Left ventricle myocardium inferior (tissue), 1 donor: ENCODE measurements around the gene ZNF304. TPM values are rescaled to one million over a fixed set of nuclear protein-coding genes. Genes with fewer than 3 reads are reported as not detected.

Source experiments
- total RNA-seq: library from RNA; stranded (reverse); fragmentation: NEBNext Ultra II Directional; extraction: Animal tissue kit (Norgen Biotek cat#: 25700); gene quantifications from one replicate; pipeline ENCODE4 v1.2.1, GENCODE V29; 2021
- donor health status: DM: no; HTN: yes; CAD: no; lungs with severe emphysema.

ZNF304 gene
- total RNA-seq, 1 donor from 2014 or later: 8.0 TPM

Other genes with a start within 250 kb of the ZNF304 start
- not detected for gene USP29, start 231.3 kb upstream of the ZNF304 start, total RNA-seq
- gene ZIM3, start 206.1 kb upstream of the ZNF304 start, total RNA-seq: not detected
- gene DUXA, start 183.8 kb upstream of the ZNF304 start, total RNA-seq: not detected
- 15.5 TPM for gene ZNF264, start 159.8 kb upstream of the ZNF304 start, total RNA-seq
- 1.2 TPM for gene AURKC, start 120.2 kb upstream of the ZNF304 start, total RNA-seq
- 8.4 TPM for gene ZNF805, start 110.6 kb upstream of the ZNF304 start, total RNA-seq
- gene ZNF460, start 70.8 kb upstream of the ZNF304 start, total RNA-seq: 24.0 TPM
- 5.7 TPM for gene ZNF543, start 30.8 kb upstream of the ZNF304 start, total RNA-seq
- gene TRAPPC2B, start 12.3 kb downstream of the ZNF304 start, total RNA-seq: 11.4 TPM
- 3.6 TPM for gene ZNF547, start 12.3 kb downstream of the ZNF304 start, total RNA-seq
- 14.4 TPM for gene ZNF548, start 38.6 kb downstream of the ZNF304 start, total RNA-seq
- 8.9 TPM for gene ZNF17, start 59.9 kb downstream of the ZNF304 start, total RNA-seq
- 3.4 TPM for gene ZNF749, start 84.1 kb downstream of the ZNF304 start, total RNA-seq
- 3.3 TPM for gene VN1R1, start 105.9 kb downstream of the ZNF304 start, total RNA-seq
- 22.6 TPM for gene ZNF772, start 126.3 kb downstream of the ZNF304 start, total RNA-seq
- 9.0 TPM for gene ZNF419, start 136.5 kb downstream of the ZNF304 start, total RNA-seq
- 4.1 TPM for gene ZNF773, start 148.7 kb downstream of the ZNF304 start, total RNA-seq
- 3.8 TPM for gene ZNF549, start 176.1 kb downstream of the ZNF304 start, total RNA-seq
- gene ZNF550, start 208.6 kb downstream of the ZNF304 start, total RNA-seq: 10.8 TPM
- gene ZNF416, start 227.6 kb downstream of the ZNF304 start, total RNA-seq: 4.6 TPM
- 4.0 TPM for gene ZIK1, start 232.9 kb downstream of the ZNF304 start, total RNA-seq
- 4.7 TPM for gene ZNF530, start 248.6 kb downstream of the ZNF304 start, total RNA-seq